Suppressor macrophage treated with lipopolysaccharide for 4 hours (primary cell): ENCODE measurements around the gene CBLN3.

Experiments used
- DNase-seq: peaks from one replicate; pipeline ENCODE4 v3.0.0-alpha.2; 2020

CBLN3 gene

DNA sequence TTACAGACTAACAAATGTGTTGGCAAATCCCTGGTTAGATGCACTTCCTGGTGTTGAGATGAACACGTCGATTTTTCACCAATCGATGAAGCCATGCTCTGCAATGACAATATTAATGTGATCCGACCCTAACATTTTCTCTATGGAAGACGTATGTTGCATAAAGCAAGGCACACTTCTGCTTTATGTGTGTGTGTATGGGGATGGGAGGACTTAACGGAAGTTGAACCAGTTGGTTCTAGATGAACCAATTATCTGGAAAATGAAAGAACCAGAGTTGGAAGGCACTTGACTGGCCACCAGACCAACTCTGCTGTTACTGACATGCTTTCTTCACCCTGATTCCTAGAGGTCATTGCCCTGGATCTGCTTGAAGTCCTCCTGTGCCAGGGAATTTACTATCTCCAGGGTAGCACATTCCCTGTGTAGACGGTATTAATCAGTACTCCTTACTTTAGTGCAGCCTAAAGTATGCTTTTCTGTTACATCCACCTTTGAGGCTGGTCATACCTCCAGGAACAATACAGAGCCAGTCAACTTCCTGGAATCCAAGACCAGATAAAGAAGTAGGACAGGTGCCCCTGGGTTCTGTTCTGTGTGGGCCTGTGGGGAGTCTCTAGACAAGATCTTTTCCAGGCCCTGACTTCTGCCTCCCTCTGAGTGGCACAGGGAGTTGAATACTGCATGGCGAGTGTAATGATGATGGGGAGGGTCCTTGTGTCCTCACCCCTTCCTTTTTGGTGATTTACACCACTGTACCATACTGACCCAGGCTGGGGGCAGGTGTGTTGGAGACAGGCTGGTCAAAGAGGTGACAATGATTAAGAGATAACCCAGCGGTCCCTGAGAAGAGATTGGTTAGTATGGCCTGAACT, 9.0 kb upstream of the CBLN3 start:
- peak; percentile 77 for DNase-seq

DNA sequence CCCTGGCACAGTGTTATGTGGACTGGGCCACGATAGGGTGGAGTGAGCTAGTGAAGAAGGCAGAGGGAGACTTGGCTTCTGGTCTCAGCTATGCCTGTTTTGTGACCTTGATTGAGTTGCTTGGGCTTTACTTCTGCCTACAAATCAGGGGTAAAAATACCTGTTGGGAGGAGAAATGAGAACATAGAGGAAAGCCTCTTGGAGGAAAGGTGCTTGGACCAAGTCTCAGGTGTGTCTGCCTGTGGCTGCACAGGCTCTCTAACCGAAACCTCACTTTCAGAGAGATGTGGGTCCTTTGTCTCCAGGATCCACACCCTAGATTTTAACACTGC, 8.2 kb upstream of the CBLN3 start:
- DNase-seq, result no peak

DNA sequence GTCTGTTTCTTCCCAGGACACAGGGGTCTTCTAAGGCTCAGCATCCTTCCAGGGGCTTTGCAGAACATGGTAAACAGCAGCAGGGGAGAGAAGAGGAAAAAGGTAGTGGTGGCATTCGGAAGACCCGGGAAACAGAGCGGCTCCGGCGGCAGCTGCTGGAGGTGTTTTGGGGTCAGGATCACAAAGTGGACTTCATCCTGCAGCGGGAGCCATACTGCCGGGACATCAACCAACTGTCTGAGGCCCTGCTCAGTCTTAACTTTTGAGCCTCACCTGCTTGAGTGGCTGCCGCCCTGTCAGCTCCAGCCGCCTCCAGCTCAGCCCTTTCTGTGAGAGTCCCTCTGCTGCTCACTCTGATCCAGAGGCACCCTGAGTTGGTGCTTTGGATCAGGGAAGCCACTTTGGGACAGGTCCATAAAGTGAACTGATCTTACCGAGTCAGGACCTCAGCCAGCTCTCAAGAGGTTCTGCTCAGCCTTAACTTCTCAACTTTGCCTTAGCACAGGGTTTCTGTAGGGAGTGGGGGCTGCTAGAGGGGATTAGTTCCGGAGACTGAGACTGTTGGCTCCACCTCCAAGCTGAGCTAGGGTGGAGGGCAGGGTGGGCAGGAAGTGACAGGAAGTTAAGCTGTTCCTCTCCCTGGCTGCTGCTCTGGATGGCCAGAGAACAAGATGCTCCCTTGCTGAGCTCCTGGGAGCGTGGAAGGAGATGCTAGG, 7.7 kb upstream of the CBLN3 start:
- no peak for DNase-seq

DNA sequence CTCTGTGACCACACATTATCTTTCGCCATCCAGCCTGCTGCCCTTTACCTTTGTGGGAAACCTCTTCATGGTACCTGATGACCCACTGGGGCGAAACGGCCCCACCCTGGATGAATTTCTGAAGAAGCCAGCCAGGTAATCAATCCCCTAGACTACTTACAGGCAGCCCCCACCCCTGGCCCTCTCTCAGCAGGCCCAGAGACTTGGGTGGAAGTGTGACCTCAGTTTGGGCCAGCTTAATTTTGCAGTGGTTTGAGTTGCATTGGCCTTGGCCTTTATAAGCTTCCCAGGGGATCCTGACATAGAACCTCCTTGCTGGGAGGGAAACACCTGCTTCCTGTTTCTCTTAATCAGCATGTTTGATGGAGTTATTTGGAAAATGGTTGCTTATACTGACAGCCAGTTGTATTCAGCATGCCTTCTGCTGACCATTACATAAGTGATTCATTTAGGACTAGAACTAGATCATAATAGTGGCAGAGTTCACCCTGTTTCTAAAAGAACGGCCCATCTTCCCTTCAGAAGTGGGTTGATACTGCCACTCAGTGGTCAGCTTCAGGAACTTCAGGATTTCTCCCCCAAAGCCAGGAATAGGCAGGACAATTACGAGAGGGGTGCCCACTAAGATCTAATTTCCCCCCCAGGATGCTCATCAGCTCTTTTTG, 7.0 kb upstream of the CBLN3 start:
- peak; percentile 75 for DNase-seq

DNA sequence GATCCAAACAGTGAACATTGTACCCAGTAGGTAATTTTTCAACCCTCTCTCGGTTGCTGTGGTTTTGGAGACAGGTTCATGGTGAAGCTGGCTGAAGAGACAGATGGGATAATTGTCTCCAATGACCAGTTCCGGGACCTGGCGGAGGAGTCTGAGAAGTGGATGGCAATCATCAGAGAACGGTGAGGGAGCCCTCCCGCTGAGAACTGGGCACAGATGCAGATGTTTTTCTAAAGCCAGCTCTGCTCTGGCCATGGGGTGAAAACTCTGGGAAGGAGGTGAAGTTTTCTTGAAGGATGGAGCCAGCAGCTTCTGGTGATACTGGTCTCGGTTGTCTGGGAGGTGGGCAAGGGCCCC, 6.5 kb upstream of the CBLN3 start:
- no peak for DNase-seq

DNA sequence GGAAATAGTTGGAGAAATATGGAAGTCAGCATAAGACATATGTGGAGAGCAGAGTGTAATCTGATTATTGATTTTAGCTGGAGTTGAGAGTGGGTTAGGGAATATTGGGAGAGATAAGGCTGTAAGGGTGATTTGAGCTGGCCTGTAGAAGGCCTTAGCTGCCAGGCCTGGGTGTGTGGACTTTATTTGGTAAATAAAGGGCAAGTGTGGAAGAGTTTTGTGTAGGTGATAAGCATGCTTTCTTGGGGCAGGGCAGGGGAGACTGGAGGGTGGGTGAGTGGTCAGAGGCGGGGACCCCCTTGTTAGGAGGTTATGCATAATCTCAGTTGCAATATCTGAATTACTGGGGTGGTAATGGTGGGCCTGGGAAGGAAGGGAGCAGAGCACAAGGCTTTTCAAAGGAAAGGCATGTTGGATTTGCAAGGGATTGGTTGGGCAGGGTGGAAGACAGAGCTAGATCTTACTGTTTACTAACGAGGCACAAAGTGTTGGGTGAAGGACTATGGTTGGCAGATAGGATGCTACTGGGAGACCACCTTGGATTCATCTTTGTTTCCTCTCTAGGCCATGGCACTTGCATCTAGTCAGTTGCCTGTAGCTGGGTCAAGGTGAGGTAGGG, 5.8 kb upstream of the CBLN3 start:
- no peak for DNase-seq

DNA sequence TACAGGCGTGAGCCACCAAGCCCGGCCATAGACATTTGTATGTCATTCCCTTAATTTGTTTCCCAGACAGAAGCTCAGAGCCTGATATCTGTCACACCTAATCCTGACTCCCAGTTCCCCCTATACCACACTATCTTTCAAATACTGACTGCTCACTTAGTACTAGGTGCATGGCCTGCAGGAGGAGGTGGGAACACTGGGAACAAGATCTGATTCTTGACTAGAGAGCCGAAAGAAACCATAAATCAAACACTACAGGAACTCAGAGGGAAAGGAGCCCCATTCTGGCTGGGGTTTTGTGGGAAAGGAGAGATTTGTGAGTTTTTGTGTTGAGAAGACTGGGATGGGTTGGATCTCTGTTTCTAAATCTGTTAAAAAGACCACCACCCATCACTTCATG, 5.2 kb upstream of the CBLN3 start:
- no peak for DNase-seq

DNA sequence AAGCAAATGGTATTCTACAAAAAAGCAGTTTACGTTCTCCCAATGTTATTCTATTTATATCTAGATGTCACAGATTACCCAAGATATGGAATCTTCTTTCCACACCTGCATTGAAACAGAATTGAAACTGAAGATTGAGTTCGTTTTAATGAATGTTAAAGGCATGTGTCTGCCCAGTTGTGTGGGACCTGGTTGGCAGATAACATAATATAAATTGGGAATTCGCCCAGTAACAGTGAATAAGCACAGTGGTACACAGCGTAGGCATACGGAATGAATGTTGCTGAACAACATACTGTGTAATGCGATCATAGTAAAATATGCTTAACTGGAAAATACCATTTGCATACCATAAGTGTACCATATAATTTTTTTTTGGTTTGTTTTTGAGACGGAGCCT, 4.6 kb upstream of the CBLN3 start:
- no peak for DNase-seq

DNA sequence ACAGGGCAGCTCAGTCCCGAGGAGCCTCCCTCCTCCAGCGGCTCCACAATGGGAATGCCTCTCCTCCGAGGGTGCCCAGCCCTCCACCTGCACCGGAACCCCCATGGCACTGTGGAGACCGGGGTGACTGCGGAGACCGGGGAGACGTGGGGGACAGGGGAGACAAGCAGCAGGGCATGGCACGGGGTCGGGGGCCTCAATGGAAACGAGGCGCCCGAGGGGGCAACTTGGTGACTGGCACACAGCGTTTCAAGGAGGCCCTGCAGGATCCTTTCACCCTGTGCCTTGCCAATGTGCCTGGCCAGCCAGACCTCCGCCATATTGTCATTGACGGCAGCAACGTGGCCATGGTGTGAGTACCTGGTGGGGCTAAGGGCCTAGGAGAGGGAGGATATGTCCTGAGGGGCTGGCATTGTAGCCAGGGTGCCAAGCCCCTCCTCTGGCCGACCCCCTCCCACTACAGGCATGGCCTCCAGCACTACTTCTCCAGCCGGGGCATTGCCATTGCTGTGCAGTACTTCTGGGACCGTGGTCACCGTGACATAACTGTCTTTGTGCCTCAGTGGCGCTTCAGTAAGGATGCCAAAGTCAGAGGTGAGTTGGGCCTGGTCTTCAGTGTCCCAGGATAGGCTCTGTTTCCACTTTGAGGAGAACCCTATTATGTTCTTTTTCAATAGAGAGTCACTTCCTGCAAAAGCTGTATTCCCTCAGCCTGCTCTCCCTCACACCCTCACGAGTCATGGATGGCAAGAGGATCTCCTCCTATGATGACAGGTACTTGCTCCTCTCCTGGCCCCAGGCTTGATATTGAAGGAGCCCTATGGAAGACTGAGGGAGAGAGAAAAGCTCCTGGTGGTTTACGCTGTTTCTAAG, 3.0 kb upstream of the CBLN3 start:
- no peak for DNase-seq

DNA sequence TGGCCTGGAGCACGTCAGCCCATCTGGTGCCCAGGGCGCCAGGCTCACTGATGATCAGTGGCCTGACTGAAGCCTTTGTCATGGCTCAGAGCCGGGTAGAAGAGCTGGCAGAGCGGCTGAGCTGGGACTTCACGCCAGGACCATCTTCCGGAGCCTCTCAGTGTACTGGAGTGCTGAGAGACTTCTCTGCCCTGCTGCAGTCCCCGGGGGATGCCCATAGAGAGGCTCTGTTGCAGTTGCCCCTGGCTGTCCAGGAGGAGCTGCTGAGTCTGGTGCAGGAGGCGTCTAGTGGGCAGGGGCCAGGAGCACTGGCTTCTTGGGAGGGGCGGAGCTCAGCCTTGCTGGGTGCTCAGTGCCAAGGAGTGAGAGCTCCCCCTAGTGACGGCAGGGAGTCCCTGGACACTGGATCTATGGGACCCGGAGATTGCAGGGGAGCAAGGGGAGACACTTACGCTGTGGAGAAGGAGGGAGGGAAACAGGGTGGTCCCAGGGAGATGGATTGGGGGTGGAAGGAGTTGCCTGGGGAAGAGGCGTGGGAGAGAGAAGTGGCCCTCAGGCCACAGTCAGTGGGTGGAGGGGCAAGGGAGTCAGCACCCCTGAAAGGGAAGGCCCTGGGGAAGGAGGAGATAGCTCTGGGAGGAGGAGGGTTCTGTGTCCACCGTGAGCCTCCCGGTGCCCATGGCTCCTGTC, 2.2 kb upstream of the CBLN3 start:
- peak; percentile 96 for DNase-seq

DNA sequence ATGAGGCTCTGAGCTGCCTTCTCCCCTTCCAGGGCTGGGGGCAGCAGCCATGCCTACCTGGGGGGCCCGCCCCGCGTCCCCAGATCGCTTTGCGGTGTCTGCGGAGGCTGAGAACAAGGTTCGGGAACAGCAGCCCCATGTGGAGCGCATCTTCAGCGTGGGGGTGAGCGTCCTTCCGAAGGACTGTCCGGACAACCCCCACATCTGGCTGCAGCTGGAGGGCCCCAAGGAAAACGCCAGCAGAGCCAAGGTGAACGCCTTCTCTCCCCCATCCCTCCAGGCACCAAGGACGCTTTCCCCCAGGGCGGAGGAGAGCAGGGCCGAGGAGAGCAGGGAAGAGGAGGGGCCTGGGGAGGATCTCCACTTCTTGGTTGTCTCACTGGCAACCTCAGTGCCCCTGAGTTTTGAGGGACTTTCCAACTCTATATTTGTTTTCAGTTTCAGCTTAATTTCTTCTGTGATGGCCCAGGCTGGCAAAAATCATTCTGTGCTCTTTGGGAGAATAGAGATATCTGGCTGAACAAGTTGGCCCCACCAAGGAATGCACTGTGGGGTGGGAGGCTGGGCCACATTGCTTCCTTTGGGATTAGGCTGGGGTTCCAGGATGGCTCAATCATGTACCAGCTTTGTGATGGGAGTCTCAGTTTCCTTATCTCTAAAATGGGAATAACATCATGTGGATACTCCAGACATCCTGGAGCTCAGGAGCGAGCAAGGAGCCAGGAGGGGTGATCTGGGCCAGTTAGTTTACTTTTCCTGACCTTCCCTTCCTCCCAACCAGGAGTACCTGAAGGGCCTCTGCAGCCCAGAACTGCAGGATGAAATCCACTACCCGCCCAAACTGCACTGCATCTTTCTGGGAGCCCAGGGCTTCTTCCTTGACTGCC, 1.5 kb upstream of the CBLN3 start:
- DNase-seq, result peak; percentile 88

DNA sequence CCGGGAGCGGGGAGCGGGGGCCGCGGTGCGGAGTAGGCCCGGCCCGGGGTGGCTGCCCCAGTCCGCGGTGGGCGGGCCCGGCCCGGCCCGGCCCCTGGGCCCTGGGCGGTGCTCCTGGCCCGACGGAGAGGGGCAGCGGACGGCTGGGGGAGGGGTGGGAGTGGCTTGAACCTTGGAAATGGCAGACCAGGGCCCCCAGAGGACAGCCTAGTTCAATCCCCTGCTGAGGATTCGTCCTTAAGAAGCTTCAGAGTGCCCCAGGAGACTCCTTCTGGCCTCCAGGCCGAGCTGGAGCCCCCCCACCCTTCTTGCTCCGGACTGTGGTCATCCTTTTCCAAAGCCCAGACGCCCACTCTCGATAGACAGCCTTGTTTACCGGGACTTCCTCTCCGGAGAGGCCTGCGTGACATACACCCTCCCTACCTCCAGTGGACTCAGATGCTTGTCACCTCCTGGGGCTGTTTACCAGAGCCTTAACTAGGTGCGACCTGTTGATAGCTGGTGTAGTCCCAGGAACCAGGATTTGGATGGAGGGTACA, 744 bp upstream of the CBLN3 start:
- peak; percentile 86 for DNase-seq

DNA sequence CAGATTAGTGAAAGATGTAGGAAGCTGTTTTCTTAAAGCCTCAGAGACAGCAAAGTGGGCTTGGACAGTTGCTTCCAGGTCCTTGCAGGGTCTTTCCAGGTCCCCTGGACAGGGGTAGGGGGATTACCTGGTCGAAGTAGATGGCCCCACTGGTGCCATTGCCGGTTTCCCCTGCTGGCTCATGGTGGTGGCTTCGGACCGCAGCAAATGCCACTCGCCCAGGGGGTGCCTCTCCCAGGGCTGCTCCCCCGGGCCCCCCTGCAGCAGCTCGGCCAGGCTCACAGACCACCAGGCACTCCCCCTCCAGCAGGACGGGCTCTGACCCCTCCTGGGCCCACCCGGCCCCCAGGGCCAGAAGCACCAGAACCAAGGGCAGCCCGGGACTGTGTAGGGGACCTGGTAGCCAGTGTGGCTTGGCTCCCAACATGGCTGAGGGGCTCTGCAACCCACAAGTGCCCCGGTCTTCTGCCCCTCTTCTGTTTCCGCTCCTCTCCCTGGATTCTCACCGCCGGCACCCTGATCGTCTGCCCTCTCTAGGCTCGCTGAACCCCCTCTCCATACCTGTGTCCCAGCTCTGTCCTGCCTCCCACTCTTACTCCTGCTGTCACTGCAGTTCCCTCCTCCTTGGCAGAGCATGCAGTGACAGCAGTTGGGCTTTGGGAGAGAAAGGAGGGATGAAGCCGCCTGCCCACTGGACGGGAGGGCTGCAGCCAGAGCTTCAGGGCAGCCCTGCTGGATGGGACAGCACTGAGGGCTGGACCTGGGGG, 657 bp downstream of the CBLN3 start:
- no peak for DNase-seq

DNA sequence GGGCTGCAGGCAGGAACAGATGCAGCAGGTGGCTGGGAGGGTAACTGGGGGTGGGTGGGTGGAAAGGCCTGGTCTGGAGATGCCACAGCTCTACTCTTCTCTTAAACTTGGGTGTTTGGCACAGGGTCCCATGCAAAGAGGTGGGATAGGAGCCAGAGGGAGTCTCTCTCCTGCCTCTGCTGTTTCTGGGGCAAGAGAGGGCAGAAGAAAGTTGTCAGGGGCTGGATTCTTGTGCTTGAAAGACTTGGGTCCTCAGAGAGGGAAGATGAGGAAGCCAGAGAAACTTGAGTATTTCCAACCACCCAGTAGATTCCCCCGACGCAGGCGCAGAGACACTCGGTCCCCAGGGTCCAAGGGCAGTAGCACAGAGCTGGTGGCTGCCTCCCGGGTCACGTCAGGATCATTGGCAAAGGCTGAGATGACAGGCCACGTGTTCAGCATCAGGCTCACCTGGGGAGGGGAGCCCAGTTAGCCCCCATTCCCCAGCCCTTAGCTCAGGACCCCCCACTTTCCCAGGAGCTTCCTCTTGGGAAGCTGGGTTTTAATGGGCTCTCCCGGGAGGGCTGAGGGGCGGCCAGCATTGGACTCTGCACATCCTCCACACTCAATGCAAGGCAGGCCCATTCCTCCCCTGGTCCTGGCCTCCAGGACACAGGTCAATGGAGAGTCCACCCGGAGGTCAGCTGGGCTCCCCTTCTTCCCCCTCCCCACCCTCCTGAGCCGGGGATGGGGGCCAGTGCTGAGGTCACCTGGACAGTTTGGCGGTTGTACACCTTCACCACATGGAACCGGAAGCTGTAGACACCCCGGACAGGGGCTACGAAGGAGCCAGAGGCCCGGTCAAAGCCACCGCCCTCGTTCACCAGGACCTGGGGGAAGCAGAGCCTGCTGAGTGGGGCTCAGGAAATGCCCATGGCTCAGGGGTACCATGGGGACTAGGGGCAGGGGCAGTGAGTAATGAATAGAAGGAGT, 1.6 kb downstream of the CBLN3 start:
- DNase-seq, result no peak

DNA sequence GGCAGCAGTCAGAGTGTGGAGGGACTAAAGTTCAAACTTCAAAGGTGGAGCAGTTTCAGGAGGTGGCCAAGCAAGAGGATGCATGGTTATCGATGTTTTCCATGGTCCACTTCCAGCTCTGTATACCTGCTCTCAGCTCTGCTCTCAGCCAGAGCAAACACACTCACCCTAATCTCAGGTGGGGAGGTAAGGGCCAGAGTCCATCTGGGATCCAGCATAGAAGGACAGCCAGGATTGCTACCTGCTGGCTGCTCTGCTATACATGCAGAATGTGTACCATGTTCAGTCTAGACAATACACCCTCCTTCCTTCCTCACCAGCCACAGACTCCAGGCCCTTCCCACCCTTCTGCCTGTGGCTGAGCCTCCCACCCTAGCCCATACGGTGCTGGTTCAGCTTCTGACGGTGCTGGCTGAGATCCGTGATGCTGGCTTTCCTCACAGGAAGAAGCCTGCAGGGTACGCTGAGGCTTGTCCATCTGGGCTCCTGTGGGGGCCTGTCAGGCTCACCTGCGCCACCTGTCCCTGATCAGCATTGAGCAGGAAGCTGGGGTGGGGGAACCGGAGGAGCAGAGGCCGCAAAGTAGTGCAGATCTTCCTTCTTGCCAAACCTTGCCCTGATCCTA, 2.4 kb downstream of the CBLN3 start:
- DNase-seq, result no peak

DNA sequence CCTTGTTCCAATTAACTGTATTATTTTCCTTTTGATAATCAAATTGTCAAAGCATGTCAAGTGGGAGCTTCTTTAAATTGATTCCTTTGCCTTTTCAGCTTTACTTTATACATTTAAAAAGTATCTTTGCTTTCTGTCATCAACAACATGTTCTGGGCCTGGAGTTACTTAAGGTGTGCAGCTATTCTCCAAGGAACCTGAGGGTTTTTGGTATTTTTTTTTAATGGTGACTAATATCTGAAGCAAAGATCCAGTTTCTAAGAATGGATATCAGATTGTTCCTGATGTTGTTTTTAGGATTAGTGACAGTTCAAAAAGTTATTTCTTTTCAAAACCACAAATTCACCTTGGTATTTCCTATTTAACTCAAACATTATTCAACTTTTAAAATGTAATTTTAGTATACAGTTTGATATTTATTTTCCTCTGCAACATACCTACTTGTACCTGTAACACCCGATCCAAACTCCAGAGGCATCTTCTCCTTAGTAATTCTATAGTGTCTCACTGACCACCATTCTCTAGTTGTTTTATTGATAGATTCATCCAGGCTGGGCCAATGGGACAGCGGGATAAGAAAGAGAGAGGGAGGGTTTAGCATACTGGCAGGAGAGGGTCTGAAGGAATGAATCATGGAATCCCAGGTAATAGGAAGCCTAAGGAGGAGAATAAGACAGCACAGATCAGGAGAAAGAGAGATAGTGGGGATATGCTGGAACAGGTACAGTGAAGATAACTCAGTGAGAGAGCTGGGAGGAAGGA, 3.1 kb downstream of the CBLN3 start:
- no peak for DNase-seq

DNA sequence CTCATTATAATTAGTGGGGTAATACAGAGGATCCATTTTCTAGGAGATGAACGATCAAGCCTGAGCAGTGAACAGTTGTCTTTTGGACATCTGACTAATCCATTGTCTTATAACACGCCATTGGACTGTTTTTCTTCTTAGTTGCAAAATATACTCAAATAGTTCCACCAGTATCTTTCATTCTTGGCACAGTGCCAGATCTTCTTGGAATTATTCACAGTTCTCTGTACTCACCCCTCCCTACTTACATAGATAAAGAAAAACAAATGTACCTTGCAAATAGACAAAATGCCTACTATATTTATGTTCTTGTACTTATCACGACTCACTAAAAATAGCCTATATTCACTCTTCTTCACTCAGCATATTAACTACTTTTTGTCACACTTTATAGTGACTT, 3.8 kb downstream of the CBLN3 start:
- peak; percentile 53 for DNase-seq
